Peyer's patch (tissue), 4 donors: ENCODE results near the gene PCGF1.

Experiments used
- POLR2A ChIP-seq, 2 donors: fragments of 450-650 bp; IDR thresholded peaks; one replicate each; pipeline ENCODE4 v1.5.1; 2017; ENCODE audit warnings: antibody characterized with exemption in 2 of 2, mild to moderate bottlenecking in 2 of 2, moderate library complexity in 2 of 2
- TF ChIP-seq, protein P1 (sequence below), 6 experiments: fragments of 450-650 bp in 4 of 6; fragments of 200-600 bp in 2 of 6; sonication (generic) in 1 of 6; IDR thresholded peaks; one replicate each; pipeline ENCODE4 v1.5.1; 2017 to 2019; ENCODE audit warnings: antibody characterized with exemption in 6 of 6, mild to moderate bottlenecking in 3 of 6, moderate library complexity in 1 of 6

DNA sequence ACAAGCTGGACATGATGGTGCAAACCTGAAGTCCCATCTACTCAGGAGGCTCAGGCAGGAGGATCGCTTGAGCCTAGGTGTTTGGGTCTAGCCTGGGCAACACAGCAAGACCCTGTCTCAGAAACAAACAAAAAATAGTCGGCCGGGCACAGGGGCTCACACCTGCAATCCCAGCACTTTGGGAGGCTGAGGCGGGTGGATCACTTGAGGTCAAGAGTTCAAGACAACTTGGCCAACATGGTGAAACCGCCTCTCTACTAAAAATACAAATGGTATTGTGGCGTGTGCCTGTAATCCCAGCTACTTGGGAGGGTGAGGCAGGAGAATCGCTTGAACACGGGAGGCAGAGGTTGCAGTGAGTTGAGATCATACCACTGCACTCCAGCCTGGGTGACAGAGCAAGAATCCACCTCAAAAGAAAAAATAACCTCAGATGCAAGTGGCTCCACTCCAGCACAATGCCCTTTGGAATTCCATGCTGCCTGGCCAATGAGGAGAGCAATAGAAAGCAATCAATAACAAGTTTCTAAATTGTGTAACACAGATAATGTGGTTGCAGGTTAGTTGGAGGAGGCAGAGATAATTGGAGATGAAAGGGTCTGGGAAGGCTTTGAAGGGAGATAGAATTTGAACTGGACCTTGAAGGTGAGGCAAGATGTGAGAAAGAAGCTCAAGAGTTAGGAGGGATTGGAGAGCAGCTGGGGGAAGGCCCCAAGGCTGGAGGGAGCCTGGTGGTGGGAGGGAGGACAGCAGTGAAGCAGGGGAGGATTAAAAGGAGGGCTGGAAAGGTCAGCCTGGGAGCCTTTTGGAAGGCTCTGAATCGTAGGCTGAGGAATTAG is 18.6 kb downstream of the PCGF1 start:
- TF ChIP-seq, protein P1, sequence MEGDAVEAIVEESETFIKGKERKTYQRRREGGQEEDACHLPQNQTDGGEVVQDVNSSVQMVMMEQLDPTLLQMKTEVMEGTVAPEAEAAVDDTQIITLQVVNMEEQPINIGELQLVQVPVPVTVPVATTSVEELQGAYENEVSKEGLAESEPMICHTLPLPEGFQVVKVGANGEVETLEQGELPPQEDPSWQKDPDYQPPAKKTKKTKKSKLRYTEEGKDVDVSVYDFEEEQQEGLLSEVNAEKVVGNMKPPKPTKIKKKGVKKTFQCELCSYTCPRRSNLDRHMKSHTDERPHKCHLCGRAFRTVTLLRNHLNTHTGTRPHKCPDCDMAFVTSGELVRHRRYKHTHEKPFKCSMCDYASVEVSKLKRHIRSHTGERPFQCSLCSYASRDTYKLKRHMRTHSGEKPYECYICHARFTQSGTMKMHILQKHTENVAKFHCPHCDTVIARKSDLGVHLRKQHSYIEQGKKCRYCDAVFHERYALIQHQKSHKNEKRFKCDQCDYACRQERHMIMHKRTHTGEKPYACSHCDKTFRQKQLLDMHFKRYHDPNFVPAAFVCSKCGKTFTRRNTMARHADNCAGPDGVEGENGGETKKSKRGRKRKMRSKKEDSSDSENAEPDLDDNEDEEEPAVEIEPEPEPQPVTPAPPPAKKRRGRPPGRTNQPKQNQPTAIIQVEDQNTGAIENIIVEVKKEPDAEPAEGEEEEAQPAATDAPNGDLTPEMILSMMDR (IDR thresholded peaks at IDR 0.05) = peak in 2 of 6 experiments; percentile 15 to 18
- no peak for TF ChIP-seq POLR2A (IDR thresholded peaks at IDR 0.05)
